WI38 (cell line): Measurements from ENCODE around the gene STK39.

ENCODE experiments used
- H3K4me3 ChIP-seq: 2 replicates; pipeline ENCODE4 v1.5.1; 2011; ENCODE audit warnings: low read depth, mild to moderate bottlenecking, control low read depth, low read length
- TF ChIP-seq, protein P1 (sequence below): IDR thresholded peaks from 2 replicates; pipeline ENCODE4 v1.5.1; 2012; ENCODE audit warnings: low read depth, mild to moderate bottlenecking, control low read depth, low read length

STK39 gene

DNA sequence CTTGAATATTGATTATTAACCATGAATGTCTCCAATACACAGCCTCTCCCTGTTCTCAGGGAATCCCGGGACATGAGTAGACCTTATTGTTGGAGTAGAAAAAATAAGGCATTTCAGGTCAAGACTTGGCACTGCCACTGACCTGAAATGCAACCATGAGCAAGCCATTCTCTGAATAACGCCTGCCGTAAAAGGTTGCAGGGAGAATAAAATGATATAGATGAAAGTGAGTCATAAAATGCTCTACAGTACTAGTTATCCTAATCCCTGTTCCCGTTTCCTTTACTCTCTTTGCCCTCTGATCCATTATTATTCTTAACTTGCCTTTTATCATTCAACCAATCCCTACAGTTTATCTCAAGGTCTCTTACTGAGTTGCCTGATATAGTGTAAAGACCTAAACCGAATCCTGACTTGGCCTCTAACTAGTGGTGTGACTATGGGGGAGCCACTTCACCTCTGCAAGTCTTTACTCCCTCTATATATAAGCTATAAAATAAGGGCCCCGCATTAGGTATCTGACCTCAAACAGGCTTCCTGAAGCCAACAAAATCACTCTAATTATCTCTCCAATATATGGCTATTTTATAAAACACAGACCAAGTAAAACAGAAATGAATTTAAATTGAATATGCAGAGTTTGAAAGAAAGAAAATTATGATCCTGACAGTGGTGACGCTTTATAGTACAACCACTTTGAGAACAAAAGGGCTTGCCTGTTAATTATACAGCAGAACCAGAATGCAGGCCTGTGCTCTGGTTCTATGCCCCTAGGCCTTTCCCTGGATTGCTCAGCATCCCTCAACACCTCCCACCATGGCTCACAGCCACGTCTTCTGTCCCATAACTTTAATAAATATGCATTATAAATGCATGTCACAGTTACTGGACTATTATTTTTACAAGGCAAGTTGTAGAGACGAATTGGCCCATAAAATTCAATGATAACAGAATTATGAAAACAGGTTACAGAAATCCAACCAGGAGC, 183.1 kb downstream of the STK39 start:
- H3K4me3 ChIP-seq, result no peak overlapping the region
- TF ChIP-seq, protein P1, sequence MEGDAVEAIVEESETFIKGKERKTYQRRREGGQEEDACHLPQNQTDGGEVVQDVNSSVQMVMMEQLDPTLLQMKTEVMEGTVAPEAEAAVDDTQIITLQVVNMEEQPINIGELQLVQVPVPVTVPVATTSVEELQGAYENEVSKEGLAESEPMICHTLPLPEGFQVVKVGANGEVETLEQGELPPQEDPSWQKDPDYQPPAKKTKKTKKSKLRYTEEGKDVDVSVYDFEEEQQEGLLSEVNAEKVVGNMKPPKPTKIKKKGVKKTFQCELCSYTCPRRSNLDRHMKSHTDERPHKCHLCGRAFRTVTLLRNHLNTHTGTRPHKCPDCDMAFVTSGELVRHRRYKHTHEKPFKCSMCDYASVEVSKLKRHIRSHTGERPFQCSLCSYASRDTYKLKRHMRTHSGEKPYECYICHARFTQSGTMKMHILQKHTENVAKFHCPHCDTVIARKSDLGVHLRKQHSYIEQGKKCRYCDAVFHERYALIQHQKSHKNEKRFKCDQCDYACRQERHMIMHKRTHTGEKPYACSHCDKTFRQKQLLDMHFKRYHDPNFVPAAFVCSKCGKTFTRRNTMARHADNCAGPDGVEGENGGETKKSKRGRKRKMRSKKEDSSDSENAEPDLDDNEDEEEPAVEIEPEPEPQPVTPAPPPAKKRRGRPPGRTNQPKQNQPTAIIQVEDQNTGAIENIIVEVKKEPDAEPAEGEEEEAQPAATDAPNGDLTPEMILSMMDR, result no peak

DNA sequence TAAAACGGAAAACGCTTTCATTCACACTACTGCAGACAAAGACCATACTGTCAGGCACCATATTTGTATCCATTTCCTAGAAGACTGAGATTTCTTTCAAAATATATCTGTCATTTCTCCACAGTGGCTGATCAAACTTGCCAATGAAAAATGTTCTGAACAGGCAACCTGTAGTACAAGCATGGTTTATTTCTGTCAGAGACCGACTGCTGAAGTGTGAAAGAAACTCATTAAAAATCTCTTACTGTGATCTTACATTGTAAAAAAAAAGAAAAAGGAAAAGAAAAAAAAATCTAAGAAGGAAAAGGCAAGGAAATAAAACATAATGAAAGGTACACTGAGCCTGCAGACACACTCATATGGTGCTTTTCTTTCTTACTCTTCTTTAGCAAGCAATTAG, 184.5 kb downstream of the STK39 start:
- no peak overlapping the region for H3K4me3 ChIP-seq
- TF ChIP-seq, protein P1, result no peak

DNA sequence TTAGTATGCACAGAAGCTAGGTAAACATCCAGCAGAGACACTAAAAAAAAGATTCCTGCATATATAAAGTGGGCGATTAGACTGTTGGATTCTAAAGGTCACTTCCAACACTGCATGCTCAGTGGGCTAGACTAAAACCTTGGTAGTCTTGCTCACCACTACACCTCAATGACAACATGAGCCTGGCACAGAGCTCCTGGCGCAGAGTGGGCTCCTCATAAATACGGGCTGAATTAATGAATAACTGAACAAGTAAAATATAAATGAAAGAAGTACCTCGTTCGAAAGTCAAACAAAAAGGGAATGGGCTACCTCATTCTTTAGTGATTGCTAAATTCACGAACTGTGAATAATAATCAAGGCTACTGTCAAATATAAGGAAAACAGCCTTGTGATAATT, 185.3 kb downstream of the STK39 start:
- H3K4me3 ChIP-seq, result no peak overlapping the region
- TF ChIP-seq, protein P1, result no peak

DNA sequence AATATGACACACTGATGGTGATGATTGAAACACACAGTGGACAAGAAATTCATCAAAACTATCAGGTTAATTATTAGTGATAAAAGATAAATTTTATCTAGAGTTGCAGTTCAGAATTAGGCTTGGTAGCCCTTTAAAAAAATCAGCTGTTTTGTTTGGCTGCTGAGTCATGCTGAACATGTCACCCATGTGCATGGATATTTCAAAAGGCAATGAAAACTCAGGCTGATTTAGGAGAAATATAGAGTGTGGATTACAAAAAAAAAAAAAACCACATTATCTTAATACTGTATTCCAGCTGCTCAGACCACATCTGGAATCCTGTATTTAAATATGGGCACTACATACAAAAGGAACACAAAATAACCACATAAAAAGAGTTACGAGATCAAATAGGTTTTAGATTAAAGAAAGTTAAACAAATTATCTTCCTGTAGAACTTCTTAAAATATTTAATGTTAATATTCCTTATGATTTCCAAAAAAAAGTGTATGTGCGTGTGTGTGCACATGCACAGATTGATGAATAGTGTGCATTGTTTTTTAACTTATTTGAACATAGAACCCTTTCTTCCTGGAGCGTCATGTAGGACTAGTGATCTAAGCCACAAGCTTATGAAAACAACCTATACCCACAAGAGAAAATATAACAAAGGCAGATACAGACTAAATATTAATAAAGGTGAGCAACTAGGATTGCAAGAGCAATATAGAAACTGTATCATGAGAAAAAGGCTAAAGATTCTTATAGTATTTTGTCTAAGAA, 186.2 kb downstream of the STK39 start:
- TF ChIP-seq, protein P1, result no peak
- no peak overlapping the region for H3K4me3 ChIP-seq

DNA sequence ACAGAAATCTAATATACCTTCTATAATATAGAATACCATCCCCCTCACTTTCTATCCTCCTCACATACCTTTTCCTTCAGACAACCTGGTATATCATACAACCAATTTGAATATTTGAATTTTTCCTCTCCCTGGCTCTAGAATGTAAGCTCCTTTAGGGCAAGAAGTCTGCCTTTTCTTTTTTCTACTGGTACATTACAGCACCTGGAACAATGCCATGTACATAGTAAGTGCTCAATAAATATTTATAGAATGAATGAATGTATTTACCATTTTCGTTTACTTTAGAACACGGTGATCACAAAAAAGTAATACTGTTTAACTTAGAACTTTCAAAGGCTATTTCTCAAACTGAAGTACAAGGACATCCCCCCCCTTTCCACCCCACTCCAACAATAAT, 187.6 kb downstream of the STK39 start:
- TF ChIP-seq, protein P1, result no peak
- H3K4me3 ChIP-seq, result no peak overlapping the region

DNA sequence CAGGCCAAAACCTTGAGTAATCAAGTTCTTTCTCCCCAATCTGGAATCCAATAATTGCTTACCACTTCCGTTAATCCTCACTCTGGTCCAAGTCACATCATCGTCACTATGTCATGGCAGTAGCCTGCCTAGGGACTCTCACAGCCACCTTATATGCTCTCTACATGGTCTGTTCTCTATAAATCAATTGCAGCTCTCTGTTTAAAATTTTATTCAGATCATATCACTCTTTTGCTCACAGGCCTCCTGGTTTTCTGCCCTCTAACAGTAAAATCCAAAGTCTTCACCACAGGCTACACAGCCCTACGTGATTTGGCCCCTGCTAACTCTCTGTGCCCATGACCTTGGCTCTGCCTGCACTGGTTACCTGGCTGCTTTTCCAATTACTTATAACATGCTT, 188.7 kb downstream of the STK39 start:
- TF ChIP-seq, protein P1, result no peak

More for the DNA sequence above, 188.7 kb downstream of the STK39 start:
- H3K4me3 ChIP-seq, result no peak overlapping the region
